Nephron (organoid): ENCODE results near the gene STK11.
A peak's percentile ranks its signal among the peaks of the same experiment; 100 is the strongest.

Source experiments
- H3K27ac Mint-ChIP-seq, 3 experiments: 2 replicates each; pipeline ENCODE4 v1.8.0; 2020; ENCODE audit warnings: mixed read lengths in 3 of 3, mild to moderate bottlenecking in 2 of 3, moderate library complexity in 1 of 3
- H3K27me3 Mint-ChIP-seq: 2 replicates; pipeline ENCODE4 v1.8.0; 2021; ENCODE audit warnings: low read depth, mild to moderate bottlenecking, moderate library complexity, mixed read lengths
- H3K36me3 Mint-ChIP-seq: 2 replicates; pipeline ENCODE4 v1.8.0; 2020; ENCODE audit warnings: low read depth, mixed read lengths
- H3K4me1 Mint-ChIP-seq: 2 replicates; pipeline ENCODE4 v1.8.0; 2020; ENCODE audit warnings: mixed read lengths
- H3K4me3 Mint-ChIP-seq, 3 experiments: 2 replicates each; pipeline ENCODE4 v1.8.0; 2020; ENCODE audit warnings: mild to moderate bottlenecking in 3 of 3, mixed read lengths in 3 of 3, moderate library complexity in 2 of 3
- H3K9me3 Mint-ChIP-seq: 2 replicates; pipeline ENCODE4 v1.8.0; 2020; ENCODE audit warnings: mixed read lengths
- CTCF ChIP-seq, 3 experiments: fragments of 200-600 bp; sonication (generic); IDR thresholded peaks; one replicate each; pipeline ENCODE4 v1.5.0; 2021; ENCODE audit warnings: antibody characterized with exemption in 3 of 3; ENCODE audit not compliant: unreplicated experiment in 3 of 3

STK11 gene

GRCh38 chr19:1254081-1254527 lies 48.5 kb downstream of the STK11 start:
- H3K4me3 Mint-ChIP-seq: no peak overlapping the region
- no peak for TF ChIP-seq CTCF (IDR thresholded peaks at IDR 0.05; ENCODE audit: unreplicated experiment in 3 of 3)
- H3K27me3 Mint-ChIP-seq: no peaks in the 10 kb centered on the region
- no peak overlapping the region for H3K27ac Mint-ChIP-seq
- H3K4me1 Mint-ChIP-seq: peaks cover 10% of the 10 kb centered on the region
- H3K36me3 Mint-ChIP-seq: peaks cover 35% of the 10 kb centered on the region
- no peaks in the 10 kb centered on the region for H3K9me3 Mint-ChIP-seq

GRCh38 chr19:1254530-1255185 lies 49.1 kb downstream of the STK11 start:
- peak overlapping the region; percentile 38 to 52 (median 38) for H3K4me3 Mint-ChIP-seq
- no peak overlapping the region for H3K27ac Mint-ChIP-seq
- H3K9me3 Mint-ChIP-seq: no peaks in the 10 kb centered on the region
- H3K27me3 Mint-ChIP-seq: no peaks in the 10 kb centered on the region
- H3K36me3 Mint-ChIP-seq: peaks cover 33% of the 10 kb centered on the region
- no peak for TF ChIP-seq CTCF (IDR thresholded peaks at IDR 0.05; ENCODE audit: unreplicated experiment in 3 of 3)
- H3K4me1 Mint-ChIP-seq: peaks cover 10% of the 10 kb centered on the region

DNA sequence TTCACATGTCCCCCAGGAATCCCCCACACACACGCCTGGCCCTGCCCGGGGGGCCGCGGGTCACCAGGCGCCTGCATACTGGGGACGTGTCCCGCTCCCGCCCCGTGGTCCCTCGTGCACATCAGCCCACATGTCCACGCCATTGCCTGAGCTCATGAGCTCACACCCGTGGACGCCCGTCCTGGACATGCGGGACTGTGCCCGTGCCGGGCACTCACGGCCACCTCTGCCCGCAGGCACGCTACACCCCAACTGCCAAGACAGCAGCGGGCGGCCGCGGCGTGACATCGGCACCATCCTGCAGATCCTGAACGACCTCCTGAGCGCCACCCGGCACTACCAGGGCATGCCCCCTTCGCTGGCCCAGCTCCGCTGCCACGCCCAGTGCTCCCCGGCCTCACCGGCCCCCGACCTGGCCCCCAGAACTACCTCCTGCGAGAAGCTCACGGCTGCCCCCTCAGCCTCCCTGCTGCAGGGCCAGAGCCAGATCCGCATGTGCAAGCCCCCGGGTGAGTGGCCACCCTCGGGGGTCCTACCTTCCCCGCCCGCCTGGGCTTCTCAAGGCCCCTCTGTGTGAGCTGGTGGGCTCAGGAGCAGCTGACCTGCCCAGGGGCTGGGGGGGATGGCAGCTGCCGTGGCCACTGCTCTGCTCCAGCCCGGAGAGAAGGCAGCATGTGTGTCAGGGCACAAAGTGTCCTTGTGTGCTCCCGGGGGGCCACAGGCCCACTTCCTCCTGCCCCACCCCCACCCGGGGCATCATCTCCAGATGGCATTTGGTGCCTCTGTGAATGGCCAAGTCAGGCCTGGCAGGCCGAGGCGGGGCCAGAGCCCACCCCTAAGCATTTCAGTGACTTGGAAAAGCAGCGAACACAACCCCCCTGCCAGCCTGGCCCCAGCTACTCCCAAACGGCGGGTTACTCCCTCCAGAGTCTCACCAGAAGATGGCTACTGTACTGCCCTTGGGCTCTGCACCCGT lies 49.9 kb downstream of the STK11 start:
- Mint-ChIP-seq H3K9me3 (no peaks in the 10 kb centered on the region), H3K4me3 (peak overlapping the region; percentile 38 to 52 (median 38)), H3K4me1 (peaks cover 10% of the 10 kb centered on the region), H3K36me3 (peaks cover 30% of the 10 kb centered on the region), H3K27me3 (no peaks in the 10 kb centered on the region), H3K27ac (no peak overlapping the region)
- TF ChIP-seq CTCF (IDR thresholded peaks at IDR 0.05; ENCODE audit: unreplicated experiment in 3 of 3): no peak

- TF ChIP-seq CTCF (IDR thresholded peaks at IDR 0.05; ENCODE audit: unreplicated experiment in 3 of 3): no peak
- peaks cover 19% of the 10 kb centered on the region for H3K4me1 Mint-ChIP-seq
- peak overlapping the region in 2 of 3 experiments; percentile 40 to 73 for H3K27ac Mint-ChIP-seq
- H3K27me3 Mint-ChIP-seq: peaks cover 5% of the 10 kb centered on the region
- H3K4me3 Mint-ChIP-seq: peak overlapping the region in 2 of 3 experiments; percentile 7 to 28
- no peaks in the 10 kb centered on the region for H3K9me3 Mint-ChIP-seq
- peaks cover 23% of the 10 kb centered on the region for H3K36me3 Mint-ChIP-seq
These were observed 51.3 kb downstream of the STK11 start for GRCh38 chr19:1256646-1257474.

- peak overlapping the region; percentile 40 to 73 (median 54) for H3K27ac Mint-ChIP-seq
- H3K36me3 Mint-ChIP-seq: peaks cover 23% of the 10 kb centered on the region
- H3K27me3 Mint-ChIP-seq: peaks cover 6% of the 10 kb centered on the region
- no peak for TF ChIP-seq CTCF (IDR thresholded peaks at IDR 0.05; ENCODE audit: unreplicated experiment in 3 of 3)
- peaks cover 23% of the 10 kb centered on the region for H3K4me1 Mint-ChIP-seq
- H3K4me3 Mint-ChIP-seq: peak overlapping the region in 2 of 3 experiments; percentile 7 to 31
- H3K9me3 Mint-ChIP-seq: no peaks in the 10 kb centered on the region
These were observed 52.0 kb downstream of the STK11 start for GRCh38 chr19:1257475-1258162.
